ENCODE measurements around the gene AUTS2.
A peak's percentile ranks its signal among the peaks of the same experiment; 100 is the strongest.

Gene AUTS2

DNA sequence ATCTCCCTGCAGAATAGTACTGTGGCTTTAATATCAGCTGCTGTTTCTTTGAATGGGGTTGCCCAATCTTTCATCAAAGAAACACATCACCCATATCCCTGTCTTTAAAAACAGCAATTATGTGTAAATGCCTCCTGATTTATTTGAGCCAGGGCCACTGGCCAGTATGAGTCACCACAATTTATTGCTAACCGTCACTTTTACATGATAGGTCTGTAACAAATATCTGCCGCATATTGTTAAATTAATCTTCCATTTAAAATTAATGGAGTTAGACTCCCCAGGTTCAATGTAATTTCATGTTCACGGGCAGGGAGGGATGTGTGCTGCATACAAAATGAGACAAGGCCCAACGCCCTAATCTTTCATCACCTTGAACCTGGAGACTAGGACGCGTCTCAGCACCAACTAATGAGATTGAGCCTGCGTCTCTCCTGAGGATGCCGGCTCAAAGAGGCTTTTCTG is 673.4 kb downstream of the AUTS2 start (continued):
- TF ChIP-seq, protein P1, sequence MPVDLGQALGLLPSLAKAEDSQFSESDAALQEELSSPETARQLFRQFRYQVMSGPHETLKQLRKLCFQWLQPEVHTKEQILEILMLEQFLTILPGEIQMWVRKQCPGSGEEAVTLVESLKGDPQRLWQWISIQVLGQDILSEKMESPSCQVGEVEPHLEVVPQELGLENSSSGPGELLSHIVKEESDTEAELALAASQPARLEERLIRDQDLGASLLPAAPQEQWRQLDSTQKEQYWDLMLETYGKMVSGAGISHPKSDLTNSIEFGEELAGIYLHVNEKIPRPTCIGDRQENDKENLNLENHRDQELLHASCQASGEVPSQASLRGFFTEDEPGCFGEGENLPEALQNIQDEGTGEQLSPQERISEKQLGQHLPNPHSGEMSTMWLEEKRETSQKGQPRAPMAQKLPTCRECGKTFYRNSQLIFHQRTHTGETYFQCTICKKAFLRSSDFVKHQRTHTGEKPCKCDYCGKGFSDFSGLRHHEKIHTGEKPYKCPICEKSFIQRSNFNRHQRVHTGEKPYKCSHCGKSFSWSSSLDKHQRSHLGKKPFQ (tag by site-specific recombination; IDR thresholded peaks at IDR 0.05): no peak
- TF ChIP-seq, protein P2, sequence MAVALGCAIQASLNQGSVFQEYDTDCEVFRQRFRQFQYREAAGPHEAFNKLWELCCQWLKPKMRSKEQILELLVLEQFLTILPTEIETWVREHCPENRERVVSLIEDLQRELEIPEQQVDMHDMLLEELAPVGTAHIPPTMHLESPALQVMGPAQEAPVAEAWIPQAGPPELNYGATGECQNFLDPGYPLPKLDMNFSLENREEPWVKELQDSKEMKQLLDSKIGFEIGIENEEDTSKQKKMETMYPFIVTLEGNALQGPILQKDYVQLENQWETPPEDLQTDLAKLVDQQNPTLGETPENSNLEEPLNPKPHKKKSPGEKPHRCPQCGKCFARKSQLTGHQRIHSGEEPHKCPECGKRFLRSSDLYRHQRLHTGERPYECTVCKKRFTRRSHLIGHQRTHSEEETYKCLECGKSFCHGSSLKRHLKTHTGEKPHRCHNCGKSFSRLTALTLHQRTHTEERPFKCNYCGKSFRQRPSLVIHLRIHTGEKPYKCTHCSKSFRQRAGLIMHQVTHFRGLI (tag by site-specific recombination; IDR thresholded peaks at IDR 0.05): no peak
- TF ChIP-seq GLI4 (tag by site-specific recombination; IDR thresholded peaks at IDR 0.05) (no peak), ZNF157 (tag by site-specific recombination; IDR thresholded peaks at IDR 0.05) (no peak), ZNF266 (tag by site-specific recombination; IDR thresholded peaks at IDR 0.05; ENCODE audit: low read depth) (no peak), ZNF350 (tag by site-specific recombination; IDR thresholded peaks at IDR 0.05) (no peak), ZNF174 (tag by site-specific recombination; IDR thresholded peaks at IDR 0.05) (no peak), ZSCAN16 (tag by site-specific recombination; IDR thresholded peaks at IDR 0.05) (no peak), ZNF433 (tag by site-specific recombination; IDR thresholded peaks at IDR 0.05; ENCODE audit: low read depth) (no peak), ZNF610 (tag by site-specific recombination; IDR thresholded peaks at IDR 0.05; ENCODE audit: borderline replicate concordance) (no peak), ZNF169 (tag by site-specific recombination; IDR thresholded peaks at IDR 0.05) (no peak), ZNF366 (tag by site-specific recombination; conservative IDR thresholded peaks at IDR 0.05) (peak; percentile 81), ZNF184 (tag by site-specific recombination; IDR thresholded peaks at IDR 0.05) (no peak), ZNF768 (tag by site-specific recombination; IDR thresholded peaks at IDR 0.05) (no peak), ZNF544 (tag by site-specific recombination; IDR thresholded peaks at IDR 0.05) (no peak), ZNF354C (tag by site-specific recombination; IDR thresholded peaks at IDR 0.05; ENCODE audit: borderline replicate concordance, low read depth) (no peak), ZNF423 (tag by site-specific recombination; IDR thresholded peaks at IDR 0.05) (no peak), ZNF596 (tag by site-specific recombination; IDR thresholded peaks at IDR 0.05) (no peak), ZNF214 (tag by site-specific recombination; IDR thresholded peaks at IDR 0.05; ENCODE audit: borderline replicate concordance) (no peak), ZNF654 (tag by site-specific recombination; IDR thresholded peaks at IDR 0.05; ENCODE audit: low read depth) (no peak), KLF9 (tag by site-specific recombination; IDR thresholded peaks at IDR 0.05; ENCODE audit: low read depth) (no peak), ZNF292 (tag by site-specific recombination; IDR thresholded peaks at IDR 0.05; ENCODE audit: borderline replicate concordance, low read depth) (no peak), ZNF391 (tag by site-specific recombination; IDR thresholded peaks at IDR 0.05; ENCODE audit: borderline replicate concordance, low read depth) (no peak), ZNF624 (tag by site-specific recombination; IDR thresholded peaks at IDR 0.05) (no peak), ZNF600 (tag by site-specific recombination; IDR thresholded peaks at IDR 0.05) (no peak), ZNF121 (tag by site-specific recombination; IDR thresholded peaks at IDR 0.05) (no peak), ZNF132 (tag by site-specific recombination; IDR thresholded peaks at IDR 0.05; ENCODE audit: borderline replicate concordance) (no peak), ZBTB21 (tag by site-specific recombination; IDR thresholded peaks at IDR 0.05) (no peak), ZNF302 (tag by site-specific recombination; IDR thresholded peaks at IDR 0.05; ENCODE audit: low read depth) (no peak), SETDB1 (IDR thresholded peaks at IDR 0.05; ENCODE audit: insufficient read length, low read length) (no peak)
- TF ChIP-seq, protein P3, sequence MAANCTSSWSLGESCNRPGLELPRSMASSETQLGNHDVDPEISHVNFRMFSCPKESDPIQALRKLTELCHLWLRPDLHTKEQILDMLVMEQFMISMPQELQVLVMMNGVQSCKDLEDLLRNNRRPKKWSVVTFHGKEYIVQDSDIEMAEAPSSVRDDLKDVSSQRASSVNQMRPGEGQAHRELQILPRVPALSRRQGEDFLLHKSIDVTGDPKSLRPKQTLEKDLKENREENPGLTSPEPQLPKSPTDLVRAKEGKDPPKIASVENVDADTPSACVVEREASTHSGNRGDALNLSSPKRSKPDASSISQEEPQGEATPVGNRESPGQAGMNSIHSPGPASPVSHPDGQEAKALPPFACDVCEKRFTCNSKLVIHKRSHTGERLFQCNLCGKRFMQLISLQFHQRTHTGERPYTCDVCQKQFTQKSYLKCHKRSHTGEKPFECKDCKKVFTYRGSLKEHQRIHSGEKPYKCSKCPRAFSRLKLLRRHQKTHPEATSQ (tag by site-specific recombination; IDR thresholded peaks at IDR 0.05): no peak
- TF ChIP-seq, protein P4, sequence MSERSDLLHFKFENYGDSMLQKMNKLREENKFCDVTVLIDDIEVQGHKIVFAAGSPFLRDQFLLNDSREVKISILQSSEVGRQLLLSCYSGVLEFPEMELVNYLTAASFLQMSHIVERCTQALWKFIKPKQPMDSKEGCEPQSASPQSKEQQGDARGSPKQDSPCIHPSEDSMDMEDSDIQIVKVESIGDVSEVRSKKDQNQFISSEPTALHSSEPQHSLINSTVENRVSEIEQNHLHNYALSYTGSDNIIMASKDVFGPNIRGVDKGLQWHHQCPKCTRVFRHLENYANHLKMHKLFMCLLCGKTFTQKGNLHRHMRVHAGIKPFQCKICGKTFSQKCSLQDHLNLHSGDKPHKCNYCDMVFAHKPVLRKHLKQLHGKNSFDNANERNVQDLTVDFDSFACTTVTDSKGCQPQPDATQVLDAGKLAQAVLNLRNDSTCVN (tag by site-specific recombination; optimal IDR thresholded peaks at IDR 0.05): no peak
- TF ChIP-seq, protein P5, sequence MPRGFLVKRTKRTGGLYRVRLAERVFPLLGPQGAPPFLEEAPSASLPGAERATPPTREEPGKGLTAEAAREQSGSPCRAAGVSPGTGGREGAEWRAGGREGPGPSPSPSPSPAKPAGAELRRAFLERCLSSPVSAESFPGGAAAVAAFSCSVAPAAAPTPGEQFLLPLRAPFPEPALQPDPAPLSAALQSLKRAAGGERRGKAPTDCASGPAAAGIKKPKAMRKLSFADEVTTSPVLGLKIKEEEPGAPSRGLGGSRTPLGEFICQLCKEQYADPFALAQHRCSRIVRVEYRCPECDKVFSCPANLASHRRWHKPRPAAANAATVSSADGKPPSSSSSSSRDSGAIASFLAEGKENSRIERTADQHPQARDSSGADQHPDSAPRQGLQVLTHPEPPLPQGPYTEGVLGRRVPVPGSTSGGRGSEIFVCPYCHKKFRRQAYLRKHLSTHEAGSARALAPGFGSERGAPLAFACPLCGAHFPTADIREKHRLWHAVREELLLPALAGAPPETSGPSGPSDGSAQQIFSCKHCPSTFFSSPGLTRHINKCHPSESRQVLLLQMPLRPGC (tag by site-specific recombination; IDR thresholded peaks at IDR 0.05): 0 out of 2 replicates have a peak, but pooled peaks have one; percentile 27
- TF ChIP-seq, protein P6, sequence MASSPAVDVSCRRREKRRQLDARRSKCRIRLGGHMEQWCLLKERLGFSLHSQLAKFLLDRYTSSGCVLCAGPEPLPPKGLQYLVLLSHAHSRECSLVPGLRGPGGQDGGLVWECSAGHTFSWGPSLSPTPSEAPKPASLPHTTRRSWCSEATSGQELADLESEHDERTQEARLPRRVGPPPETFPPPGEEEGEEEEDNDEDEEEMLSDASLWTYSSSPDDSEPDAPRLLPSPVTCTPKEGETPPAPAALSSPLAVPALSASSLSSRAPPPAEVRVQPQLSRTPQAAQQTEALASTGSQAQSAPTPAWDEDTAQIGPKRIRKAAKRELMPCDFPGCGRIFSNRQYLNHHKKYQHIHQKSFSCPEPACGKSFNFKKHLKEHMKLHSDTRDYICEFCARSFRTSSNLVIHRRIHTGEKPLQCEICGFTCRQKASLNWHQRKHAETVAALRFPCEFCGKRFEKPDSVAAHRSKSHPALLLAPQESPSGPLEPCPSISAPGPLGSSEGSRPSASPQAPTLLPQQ (tag by site-specific recombination; IDR thresholded peaks at IDR 0.05): 0 out of 2 replicates have a peak, but pooled peaks have one; percentile 33
